ENCODE data around the gene PAX3. TPM values are rescaled to one million over a fixed set of nuclear protein-coding genes. Genes with fewer than 3 reads are reported as not detected.

PAX3 gene
- total RNA-seq, 4 donors from 2014 or later: 6.1 to 13.8 (median 10.2) TPM

DNA sequence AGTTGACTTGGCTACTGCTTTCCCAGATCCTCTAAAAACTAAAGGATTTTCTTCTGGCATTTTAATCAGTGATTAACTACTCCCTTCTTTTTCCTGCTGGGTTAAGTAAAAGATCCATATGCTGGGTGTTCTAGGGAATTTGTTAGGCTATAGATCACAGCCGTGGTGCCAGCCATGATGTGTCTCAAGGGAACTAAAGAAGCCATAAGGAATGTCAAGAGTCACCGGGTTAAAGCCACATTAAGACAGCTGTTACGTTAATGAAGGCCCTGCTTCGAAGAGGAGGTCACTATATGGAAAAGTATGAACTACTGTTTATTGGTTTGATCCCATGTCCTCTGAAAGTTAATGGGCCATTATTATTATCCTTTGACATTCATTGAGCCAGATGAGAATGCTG is 70.7 kb downstream of the PAX3 start:
- Histone ChIP-seq H3K9me3 (no peaks in the 10 kb centered on the region), H3K4me1 (no peaks in the 10 kb centered on the region), H3K27ac (no peak overlapping the region), H3K36me3 (no peaks in the 10 kb centered on the region), H3K4me3 (no peak overlapping the region), H3K27me3 (peaks cover 9% of the 10 kb centered on the region)
- TF ChIP-seq POLR2AphosphoS5 (IDR thresholded peaks at IDR 0.05): no peak
- TF ChIP-seq CTCF (IDR thresholded peaks at IDR 0.05): no peak
- no peak for TF ChIP-seq EP300 (IDR thresholded peaks at IDR 0.05)
- TF ChIP-seq POLR2A (IDR thresholded peaks at IDR 0.05): no peak
- 59% methylated on average over 4 of the region's 4 CpGs for WGBS
- no peak for DNase-seq (ENCODE audit: low spot score in 2 of 2)

DNA sequence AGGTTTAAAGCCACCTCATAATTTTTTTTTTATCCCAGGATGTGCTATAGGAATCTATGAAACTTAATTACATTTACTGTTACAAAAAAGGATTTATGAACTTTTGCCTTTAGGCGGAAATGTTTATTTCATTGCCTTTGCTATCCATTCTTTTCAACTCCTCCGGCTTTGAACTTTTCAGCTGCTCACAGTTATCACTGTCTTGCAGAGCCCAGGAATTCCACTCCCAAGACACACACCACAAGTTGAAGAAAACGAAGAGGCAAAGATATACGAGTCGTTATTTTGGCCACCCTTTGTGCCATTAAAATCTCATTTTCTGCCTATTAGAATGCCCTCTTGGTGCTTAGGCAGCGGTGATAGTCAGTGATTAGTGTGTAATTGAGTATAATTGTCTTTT is 80.0 kb downstream of the PAX3 start:
- DNase-seq (ENCODE audit: low spot score in 2 of 2): no peak
- 55% methylated on average over 6 of the region's 6 CpGs for WGBS
- no peak overlapping the region for H3K4me3 ChIP-seq
- no peaks in the 10 kb centered on the region for H3K36me3 ChIP-seq
- no peak overlapping the region for H3K27ac ChIP-seq
- no peaks in the 10 kb centered on the region for H3K4me1 ChIP-seq
- TF ChIP-seq EP300 (IDR thresholded peaks at IDR 0.05) (no peak), POLR2AphosphoS5 (IDR thresholded peaks at IDR 0.05) (no peak), POLR2A (IDR thresholded peaks at IDR 0.05) (no peak), CTCF (IDR thresholded peaks at IDR 0.05) (no peak)
- H3K9me3 ChIP-seq: no peaks in the 10 kb centered on the region
- peaks cover 22% of the 10 kb centered on the region for H3K27me3 ChIP-seq

DNA sequence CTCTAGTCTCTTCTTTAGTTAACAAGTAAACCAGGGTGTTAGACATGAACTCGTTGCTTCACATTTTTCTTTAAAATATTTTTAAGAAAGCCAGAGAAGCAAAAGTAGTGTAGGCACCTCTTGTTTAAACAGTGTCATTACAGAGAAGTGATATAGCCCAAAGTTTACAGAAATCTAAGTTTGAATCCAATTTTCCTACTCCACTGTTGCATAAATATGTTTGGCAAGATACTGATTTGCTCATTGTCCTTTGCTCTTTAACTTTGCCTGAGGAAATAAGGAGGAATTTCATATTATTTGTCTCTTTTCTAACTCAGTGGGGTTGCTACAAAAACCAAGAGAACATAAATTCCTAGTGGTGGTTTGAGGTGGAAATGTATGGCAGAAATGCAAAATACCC is 81.1 kb downstream of the PAX3 start:
- Histone ChIP-seq H3K27ac (no peak overlapping the region), H3K36me3 (no peaks in the 10 kb centered on the region), H3K9me3 (no peaks in the 10 kb centered on the region), H3K4me3 (no peak overlapping the region), H3K4me1 (no peaks in the 10 kb centered on the region), H3K27me3 (peaks cover 22% of the 10 kb centered on the region)
- no peak for TF ChIP-seq POLR2AphosphoS5 (IDR thresholded peaks at IDR 0.05)
- TF ChIP-seq EP300 (IDR thresholded peaks at IDR 0.05): no peak
- TF ChIP-seq POLR2A (IDR thresholded peaks at IDR 0.05): no peak
- TF ChIP-seq CTCF (IDR thresholded peaks at IDR 0.05): no peak
- DNase-seq (ENCODE audit: low spot score in 2 of 2): no peak
- WGBS: 82% methylated on average over 1 of the region's 1 CpG

GRCh38 chr2:222214885-222215284 is 83.9 kb downstream of the PAX3 start:
- DNase-seq (ENCODE audit: low spot score in 2 of 2): no peak

GRCh38 chr2:222213049-222213448 is 85.7 kb downstream of the PAX3 start:
- TF ChIP-seq EP300 (IDR thresholded peaks at IDR 0.05): no peak
- TF ChIP-seq CTCF (IDR thresholded peaks at IDR 0.05): no peak
- no peak for TF ChIP-seq POLR2AphosphoS5 (IDR thresholded peaks at IDR 0.05)
- no peak for TF ChIP-seq POLR2A (IDR thresholded peaks at IDR 0.05)
- 78% methylated on average over 5 of the region's 5 CpGs for WGBS
- Histone ChIP-seq H3K36me3 (no peaks in the 10 kb centered on the region), H3K4me1 (no peaks in the 10 kb centered on the region), H3K27me3 (peaks cover 11% of the 10 kb centered on the region), H3K9me3 (no peaks in the 10 kb centered on the region), H3K4me3 (no peak overlapping the region), H3K27ac (no peak overlapping the region)
- DNase-seq (ENCODE audit: low spot score in 2 of 2): no peak

More at GRCh38 chr2:222214885-222215284, 83.9 kb downstream of the PAX3 start:
- Histone ChIP-seq H3K4me1 (no peaks in the 10 kb centered on the region), H3K9me3 (no peaks in the 10 kb centered on the region), H3K4me3 (no peak overlapping the region), H3K27ac (no peak overlapping the region), H3K36me3 (no peaks in the 10 kb centered on the region), H3K27me3 (peaks cover 16% of the 10 kb centered on the region)
- TF ChIP-seq POLR2A (IDR thresholded peaks at IDR 0.05) (no peak), CTCF (IDR thresholded peaks at IDR 0.05) (no peak), POLR2AphosphoS5 (IDR thresholded peaks at IDR 0.05) (no peak), EP300 (IDR thresholded peaks at IDR 0.05) (no peak)
- 26% methylated on average over 1 of the region's 1 CpG for WGBS

Data from suprapubic skin (tissue), 4 donors.